Gastrocnemius medialis (tissue), 4 donors: ENCODE measurements around the gene SLC25A11. TPM values are rescaled to one million over a fixed set of nuclear protein-coding genes. Genes with fewer than 3 reads are reported as not detected.
"Not testable (repeated sequence)": the region's sequence is repeated elsewhere in the genome, so short reads cannot be mapped to it uniquely, and the experiment has no call there.

Experiments used
- ATAC-seq, 2 donors: fragments of 150-250 bp; one replicate each; pipeline ENCODE4 v1.9.1; 2016
- DNase-seq, 2 donors: peaks; one replicate each; pipeline ENCODE4 v3.0.0-alpha.2; 2019
- H3K27ac ChIP-seq, 4 donors: fragments of 200-600 bp; sonication (generic); 1 replicate in 1 of 4; 2 replicates in 3 of 4; pipeline ENCODE4 v1.5.1; 2016 to 2018; ENCODE audit warnings: mild to moderate bottlenecking in 2 of 4, moderate library complexity in 1 of 4
- H3K27me3 ChIP-seq, 3 donors: fragments of 200-600 bp; sonication (generic) in 2 of 3; 1 replicate in 1 of 3; 2 replicates in 2 of 3; pipeline versions ENCODE4 v1.5.1 to v1.6.0; 2016 to 2019; ENCODE audit warnings: mild to moderate bottlenecking in 1 of 3, moderate library complexity in 1 of 3
- H3K36me3 ChIP-seq, 2 donors: fragments of 200-600 bp; sonication (generic) in 1 of 2; one replicate each; pipeline ENCODE4 v1.5.1; 2017 to 2018
- H3K4me1 ChIP-seq, 2 donors: fragments of 200-600 bp; sonication (generic) in 1 of 2; one replicate each; pipeline ENCODE4 v1.5.1; 2016 to 2017; ENCODE audit warnings: mild to moderate bottlenecking in 2 of 2
- H3K4me3 ChIP-seq, 4 donors: fragments of 200-600 bp; sonication (generic) in 3 of 4; 1 replicate in 1 of 4; 2 replicates in 3 of 4; pipeline ENCODE4 v1.5.1; 2016 to 2019; ENCODE audit warnings: mild to moderate bottlenecking in 2 of 4
- H3K9me3 ChIP-seq, 3 donors: fragments of 200-600 bp; sonication (generic) in 2 of 3; 1 replicate in 1 of 3; 2 replicates in 2 of 3; pipeline ENCODE4 v1.5.1; 2016 to 2019
- POLR2A ChIP-seq, 2 donors: fragments of 450-650 bp; IDR thresholded peaks; one replicate each; pipeline ENCODE4 v1.6.1; 2017; ENCODE audit warnings: antibody characterized with exemption in 2 of 2, mild to moderate bottlenecking in 2 of 2, moderate library complexity in 2 of 2
- in situ Hi-C, 4 donors: fragments of 200-750 bp; cut with MboI; loops; one replicate each; pipeline versions ENCODE4 v1.15.0 to v1.8.0; 2017; ENCODE audit warnings: low sequenced_read_pairs in 4 of 4
- intact Hi-C: fragments of 100-400 bp; cut with DNase I; formaldehyde crosslinking; loops from one replicate; pipeline ENCODE4 v1.15.1; 2023; ENCODE audit warnings: low total_unique reads
- total RNA-seq, 4 donors: library from RNA; depleted of rRNA; stranded (reverse); fragments of >200 nt; gene quantifications; one replicate each; pipeline versions ENCODE4 v1.1.0 to v1.2.3, GENCODE V29; 2016
- TF ChIP-seq, protein P1 (sequence below), 5 experiments: fragments of 450-650 bp in 3 of 5; fragments of 200-600 bp in 2 of 5; sonication (generic) in 2 of 5; IDR thresholded peaks in 4 of 5; conservative IDR thresholded peaks in 1 of 5; 1 replicate in 4 of 5; 2 replicates in 1 of 5; pipeline ENCODE4 v1.5.1; 2016 to 2019; ENCODE audit warnings: antibody characterized with exemption in 5 of 5, mild to moderate bottlenecking in 3 of 5, moderate library complexity in 3 of 5

Gene SLC25A11
- total RNA-seq, 4 donors from 2014 or later = 52.6 to 106 (median 81.7) TPM

DNA sequence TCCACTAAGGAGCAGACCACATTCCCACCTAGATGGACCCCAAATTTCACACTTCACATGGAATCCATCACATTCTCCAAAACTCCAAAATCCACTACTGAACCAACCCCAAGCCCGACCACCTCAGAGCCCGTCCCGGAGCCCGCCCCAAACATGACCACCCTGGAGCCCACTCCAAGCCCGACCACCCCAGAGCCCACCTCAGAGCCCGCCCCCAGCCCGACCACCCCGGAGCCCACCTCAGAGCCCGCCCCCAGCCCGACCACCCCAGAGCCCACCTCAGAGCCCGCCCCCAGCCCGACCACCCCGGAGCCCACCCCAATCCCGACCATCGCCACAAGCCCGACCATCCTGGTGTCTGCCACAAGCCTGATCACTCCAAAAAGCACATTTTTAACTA is 6.2 kb downstream of the SLC25A11 start:
- ATAC-seq (no peak), DNase-seq (no peak)
- Histone ChIP-seq H3K4me1 (peaks cover 25 to 32% of the 10 kb centered on the region in 2 donors), H3K9me3 (no peaks in the 10 kb centered on the region), H3K36me3 (peaks cover 0 to 17% of the 10 kb centered on the region in 2 donors), H3K4me3 (no peak overlapping the region), H3K27me3 (no peaks in the 10 kb centered on the region), H3K27ac (peak overlapping the region in 1 of 4 donors; percentile 48)
- no peak for TF ChIP-seq POLR2A (IDR thresholded peaks at IDR 0.05)
- TF ChIP-seq, protein P1, sequence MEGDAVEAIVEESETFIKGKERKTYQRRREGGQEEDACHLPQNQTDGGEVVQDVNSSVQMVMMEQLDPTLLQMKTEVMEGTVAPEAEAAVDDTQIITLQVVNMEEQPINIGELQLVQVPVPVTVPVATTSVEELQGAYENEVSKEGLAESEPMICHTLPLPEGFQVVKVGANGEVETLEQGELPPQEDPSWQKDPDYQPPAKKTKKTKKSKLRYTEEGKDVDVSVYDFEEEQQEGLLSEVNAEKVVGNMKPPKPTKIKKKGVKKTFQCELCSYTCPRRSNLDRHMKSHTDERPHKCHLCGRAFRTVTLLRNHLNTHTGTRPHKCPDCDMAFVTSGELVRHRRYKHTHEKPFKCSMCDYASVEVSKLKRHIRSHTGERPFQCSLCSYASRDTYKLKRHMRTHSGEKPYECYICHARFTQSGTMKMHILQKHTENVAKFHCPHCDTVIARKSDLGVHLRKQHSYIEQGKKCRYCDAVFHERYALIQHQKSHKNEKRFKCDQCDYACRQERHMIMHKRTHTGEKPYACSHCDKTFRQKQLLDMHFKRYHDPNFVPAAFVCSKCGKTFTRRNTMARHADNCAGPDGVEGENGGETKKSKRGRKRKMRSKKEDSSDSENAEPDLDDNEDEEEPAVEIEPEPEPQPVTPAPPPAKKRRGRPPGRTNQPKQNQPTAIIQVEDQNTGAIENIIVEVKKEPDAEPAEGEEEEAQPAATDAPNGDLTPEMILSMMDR (IDR thresholded peaks at IDR 0.05 in 4 of 5, conservative IDR thresholded peaks at IDR 0.05 in 1 of 5) = no peak
- in situ Hi-C loops = no loop called here
- intact Hi-C loops = no loop called here

DNA sequence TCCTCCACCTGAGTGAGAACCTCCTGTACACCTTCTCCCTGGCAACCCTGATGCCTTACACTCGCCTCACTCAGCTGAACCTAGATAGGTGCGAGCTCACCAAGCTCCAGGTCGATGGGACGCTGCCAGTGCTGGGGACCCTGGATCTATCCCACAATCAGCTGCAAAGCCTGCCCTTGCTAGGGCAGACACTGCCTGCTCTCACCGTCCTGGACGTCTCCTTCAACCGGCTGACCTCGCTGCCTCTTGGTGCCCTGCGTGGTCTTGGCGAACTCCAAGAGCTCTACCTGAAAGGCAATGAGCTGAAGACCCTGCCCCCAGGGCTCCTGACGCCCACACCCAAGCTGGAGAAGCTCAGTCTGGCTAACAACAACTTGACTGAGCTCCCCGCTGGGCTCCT is 7.1 kb downstream of the SLC25A11 start:
- no peak for DNase-seq
- Histone ChIP-seq H3K4me3 (no peak overlapping the region), H3K36me3 (peaks cover 0 to 10% of the 10 kb centered on the region in 2 donors), H3K9me3 (no peaks in the 10 kb centered on the region), H3K27me3 (no peaks in the 10 kb centered on the region), H3K4me1 (peaks cover 16 to 23% of the 10 kb centered on the region in 2 donors), H3K27ac (no peak overlapping the region)
- in situ Hi-C loops (no loop called here), intact Hi-C loops (no loop called here)
- TF ChIP-seq, protein P1 (IDR thresholded peaks at IDR 0.05 in 4 of 5, conservative IDR thresholded peaks at IDR 0.05 in 1 of 5) = no peak
- no peak for TF ChIP-seq POLR2A (IDR thresholded peaks at IDR 0.05)
- no peak for ATAC-seq

DNA sequence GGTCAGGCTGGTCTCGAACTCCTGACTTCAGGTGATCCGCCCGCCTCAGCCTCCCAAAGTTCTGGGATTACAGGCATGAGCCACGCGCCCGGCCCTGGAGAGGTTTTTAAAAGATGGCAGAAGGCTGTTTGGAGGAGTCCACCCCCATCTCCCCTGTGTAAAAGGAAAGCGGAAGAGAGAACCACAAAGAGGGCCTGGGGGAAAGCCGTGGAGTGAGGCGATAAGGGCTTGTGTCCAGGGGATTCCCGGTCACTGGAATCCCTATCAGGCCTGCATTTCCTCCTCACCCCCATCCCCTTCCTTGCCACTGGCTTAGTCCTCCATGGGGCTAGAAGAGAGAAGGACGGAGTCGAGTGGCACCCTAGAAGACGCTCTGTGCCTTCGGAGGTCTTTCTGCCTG is 7.9 kb downstream of the SLC25A11 start, which contains the start of gene GP1BA:
Gene GP1BA (plus strand): TSS at position 315 of the 400 bp plus-strand sequence. CDS start 328 bp downstream, outside the sequence.
- in situ Hi-C loops (no loop called here), intact Hi-C loops (no loop called here)
- H3K36me3 ChIP-seq = peaks cover 0 to 2% of the 10 kb centered on the region in 2 donors
- H3K4me1 ChIP-seq = peaks cover 16 to 19% of the 10 kb centered on the region in 2 donors
- H3K27me3 ChIP-seq = no peaks in the 10 kb centered on the region
- H3K9me3 ChIP-seq = no peaks in the 10 kb centered on the region
- H3K4me3 ChIP-seq = no peak within 1 kb of the TSS
- no peak for DNase-seq
- ATAC-seq = no peak
- no peak within 1 kb of the TSS for H3K27ac ChIP-seq
- TF ChIP-seq POLR2A (IDR thresholded peaks at IDR 0.05) = no peak
- TF ChIP-seq, protein P1 (IDR thresholded peaks at IDR 0.05 in 4 of 5, conservative IDR thresholded peaks at IDR 0.05 in 1 of 5) = no peak

DNA sequence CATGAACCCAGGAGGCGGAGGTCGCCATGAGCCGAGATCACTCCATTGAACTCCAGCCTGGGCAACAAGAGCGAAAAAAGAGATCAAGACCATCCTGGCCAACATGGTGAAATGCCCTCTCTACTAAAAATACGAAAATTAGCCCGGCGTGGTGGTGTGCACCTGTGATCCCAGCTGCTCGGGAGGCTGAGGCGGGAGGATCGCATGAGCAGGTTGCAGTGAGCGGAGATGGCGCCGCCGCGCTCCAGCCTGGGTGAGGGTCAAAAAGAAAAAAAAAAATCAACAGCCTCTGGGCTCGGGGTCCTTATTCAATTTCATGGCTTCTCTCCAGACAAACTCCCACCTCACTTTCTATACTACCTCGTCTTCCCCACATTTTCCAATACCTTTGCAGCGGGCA is 11.0 kb downstream of the SLC25A11 start:
- H3K27me3 ChIP-seq = no peaks in the 10 kb centered on the region
- DNase-seq (no peak), ATAC-seq (no peak)
- no peaks in the 10 kb centered on the region for H3K36me3 ChIP-seq
- H3K4me3 ChIP-seq = no peak overlapping the region
- H3K4me1 ChIP-seq = peaks cover 1 to 2% of the 10 kb centered on the region in 2 donors
- no peak overlapping the region for H3K27ac ChIP-seq
- in situ Hi-C loops = no loop called here
- H3K9me3 ChIP-seq = no peaks in the 10 kb centered on the region
- intact Hi-C loops = no loop called here
- no peak for TF ChIP-seq POLR2A (IDR thresholded peaks at IDR 0.05)
- TF ChIP-seq, protein P1 (IDR thresholded peaks at IDR 0.05 in 4 of 5, conservative IDR thresholded peaks at IDR 0.05 in 1 of 5) = no peak

DNA sequence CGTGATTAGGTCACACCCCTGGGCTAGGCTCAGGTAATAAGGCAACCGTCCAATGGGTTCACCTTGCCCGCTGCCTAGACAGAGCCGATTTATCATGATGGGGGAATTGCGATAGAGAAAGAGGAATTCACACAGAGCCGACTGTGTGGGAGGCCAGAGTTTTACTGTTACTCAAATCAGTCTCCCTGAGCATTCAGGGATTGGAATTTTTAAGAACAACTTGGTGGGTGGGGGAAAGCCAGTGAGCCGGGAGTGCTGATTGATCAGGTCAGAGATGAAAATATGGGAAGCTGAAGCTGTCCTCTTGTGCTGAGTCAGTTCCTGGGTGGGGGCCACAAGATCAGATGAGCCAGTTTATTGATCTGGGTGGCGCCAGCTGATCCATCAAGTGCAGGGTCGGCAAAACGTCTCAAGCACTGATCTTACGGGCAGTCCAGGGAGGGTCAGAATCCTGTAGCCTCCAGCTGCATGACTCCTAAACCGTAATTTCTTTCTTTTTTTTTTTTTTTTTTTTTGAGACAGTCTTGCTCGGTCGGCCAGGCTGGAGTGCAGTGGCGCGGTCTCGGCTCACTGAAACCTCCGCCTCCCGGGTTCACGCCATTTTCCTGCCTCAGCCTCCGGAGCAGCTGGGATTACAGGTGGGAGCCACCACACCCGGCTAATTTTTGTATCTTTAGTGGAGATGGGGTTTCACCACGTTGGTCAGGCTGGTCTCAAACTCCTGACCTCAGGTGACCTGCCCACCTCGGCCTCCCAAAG is 13.1 kb downstream of the SLC25A11 start:
- ATAC-seq, H3K36me3 ChIP-seq, H3K4me1 ChIP-seq, H3K27ac ChIP-seq, H3K4me3 ChIP-seq, in situ Hi-C loops, H3K27me3 ChIP-seq, intact Hi-C loops, H3K9me3 ChIP-seq, DNase-seq: not testable (repeated sequence)
